K562 (cell line): ENCODE results near the gene RBM25. TPM values are rescaled to one million over a fixed set of nuclear protein-coding genes. Genes with fewer than 3 reads are reported as not detected.

Experiments used
- ATAC-seq: fragments of 200-7000 bp; cut with Tn5 transposase; 3 replicates; pipeline ENCODE4 v1.9.1; 2020; ENCODE audit warnings: moderate library complexity
- BruUV-seq: library from RNA; stranded (reverse); fragments of 400-500 nt; replicated peaks from 2 replicates; lab custom pipeline; 2021; lab: Mats Ljungman, UMichigan
- CTCF ChIA-PET: fragments of 300-600 bp; formaldehyde crosslinking; extraction: SDS; loops from one replicate; lab custom pipeline; 2021; ENCODE audit warnings: low intra/inter-chr PET ratio; lab: Yijun Ruan, JAX
- POLR2A ChIA-PET: fragments of 300-600, 350-650 bp; sonication (Branson Sonifier 250); formaldehyde crosslinking; extraction: SDS; loops from one replicate; lab custom pipeline; 2021; ENCODE audit warnings: antibody characterized with exemption, inconsistent platforms; lab: Yijun Ruan, JAX
- DNase-seq, 4 experiments: peaks; one replicate each; pipeline versions ENCODE4 v3.0.0 to v3.0.0-alpha.2; 2011 to 2018; ENCODE audit warnings: low spot score in 3 of 4, mixed read lengths in 3 of 4; ENCODE audit errors: extremely low read depth in 1 of 4
- FAIRE-seq: peaks from 2 replicates; lab custom pipeline; 2011; peaks lifted over from hg19 to GRCh38; lab: Jason Lieb, UNC
- H2AFZ ChIP-seq: 2 replicates; pipeline ENCODE4 v1.6.0; 2011; ENCODE audit warnings: low read depth, low read length, control low read depth, inconsistent platforms
- H3K27ac ChIP-seq: fragments of 200-600 bp; 3 replicates; pipeline ENCODE4 v1.8.0; 2011; ENCODE audit warnings: low read depth, mild to moderate bottlenecking, control low read depth, inconsistent platforms, low read length, moderate library complexity, mixed read lengths; ENCODE audit errors: extremely low read depth
- H3K27me3 ChIP-seq, 2 experiments: fragments of 300-600 bp in 1 of 2; 2 replicates in 1 of 2; 3 replicates in 1 of 2; pipeline versions ENCODE4 v1.6.0 to v1.8.0; 2011; ENCODE audit warnings: inconsistent platforms in 2 of 2, low read length in 2 of 2, mild to moderate bottlenecking in 1 of 2, mixed read lengths in 1 of 2, moderate library complexity in 1 of 2; ENCODE audit not compliant: control insufficient read depth in 2 of 2, insufficient read depth in 2 of 2
- H3K36me3 ChIP-seq: fragments of 300-600 bp; 3 replicates; pipeline ENCODE4 v1.8.0; 2011; ENCODE audit warnings: mild to moderate bottlenecking, low read length, inconsistent platforms; ENCODE audit not compliant: control insufficient read depth, insufficient read depth
- H3K4me1 ChIP-seq, 2 experiments: fragments of 200-600 bp in 1 of 2; replicated peaks in 1 of 2; 2 replicates in 1 of 2; 3 replicates in 1 of 2; pipeline versions ENCODE4 v1.5.1 to v1.8.0; 2011; ENCODE audit warnings: inconsistent platforms in 2 of 2, low read length in 2 of 2, mild to moderate bottlenecking in 1 of 2, mixed read lengths in 1 of 2, moderate library complexity in 1 of 2; ENCODE audit not compliant: control insufficient read depth in 2 of 2, insufficient read depth in 2 of 2
- H3K4me2 ChIP-seq: 2 replicates; pipeline ENCODE4 v1.6.1; 2011; ENCODE audit warnings: low read length, control low read depth, inconsistent platforms, mixed read lengths; ENCODE audit not compliant: insufficient read depth
- H3K4me3 ChIP-seq: fragments of 200-600 bp; sonication (generic), shearing (Covaris generic); 2 replicates; pipeline ENCODE4 v1.5.1; 2016; ENCODE audit warnings: control low read depth, inconsistent platforms
- H3K79me2 ChIP-seq: fragments of 200-600 bp; 3 replicates; pipeline ENCODE4 v1.8.0; 2011; ENCODE audit warnings: low read length, inconsistent platforms; ENCODE audit not compliant: control insufficient read depth, insufficient read depth
- H3K9ac ChIP-seq, 2 experiments: 2 replicates each; pipeline versions ENCODE4 v1.6.0 to v1.6.1; 2011; ENCODE audit warnings: low read depth in 2 of 2, low read length in 2 of 2, control low read depth in 1 of 2, inconsistent platforms in 1 of 2, mild to moderate bottlenecking in 1 of 2, mixed read lengths in 1 of 2; ENCODE audit not compliant: insufficient read depth in 1 of 2
- H3K9me1 ChIP-seq: one replicate; pipeline ENCODE4 v1.6.0; 2011; ENCODE audit warnings: inconsistent platforms, mild to moderate bottlenecking, low read length, moderate library complexity; ENCODE audit not compliant: control insufficient read depth, insufficient read depth
- H3K9me3 ChIP-seq: replicated peaks from 2 replicates; pipeline ENCODE4 v1.5.1; 2011; ENCODE audit warnings: low read depth, low read length, inconsistent platforms; ENCODE audit not compliant: control insufficient read depth, insufficient read depth
- H4K20me1 ChIP-seq: replicated peaks from 2 replicates; pipeline ENCODE4 v1.6.1; 2011; ENCODE audit warnings: low read length, inconsistent platforms, mixed read lengths; ENCODE audit not compliant: control insufficient read depth, insufficient read depth
- ARID2 ChIP-seq: fragments of 450-650 bp; IDR thresholded peaks from 2 replicates; pipeline ENCODE4 v1.6.1; 2017; ENCODE audit warnings: antibody characterized with exemption, mild to moderate bottlenecking
- BACH1 ChIP-seq: fragments of 200-800 bp; sonication (Bioruptor generic); IDR thresholded peaks from 2 replicates; pipeline ENCODE4 v1.6.1; 2016; ENCODE audit warnings: missing genetic modification characterization, missing compliant biosample characterization
- DACH1 ChIP-seq: fragments of 450-650 bp; IDR thresholded peaks from 2 replicates; pipeline ENCODE4 v1.6.1; 2018; ENCODE audit not compliant: partially characterized antibody
- HIVEP1 ChIP-seq: fragments of 250-450 bp; sonication (Bioruptor Pico); IDR thresholded peaks from 2 replicates; pipeline ENCODE4 v1.4.0; 2020; ENCODE audit warnings: mild to moderate bottlenecking
- KLF6 ChIP-seq: fragments of 250-450 bp; sonication (Bioruptor Pico); IDR thresholded peaks from 2 replicates; pipeline ENCODE4 v1.4.0; 2020; ENCODE audit warnings: mild to moderate bottlenecking, moderate library complexity, borderline replicate concordance
- MYNN ChIP-seq, 2 experiments: sonication (generic); formaldehyde crosslinking in 1 of 2; IDR thresholded peaks; 2 replicates each; pipeline versions ENCODE4 v1.5.0 to v1.6.1; 2016 to 2020; ENCODE audit warnings: antibody characterized with exemption in 1 of 2, missing genetic modification reagents in 1 of 2
- NRF1 ChIP-seq, 2 experiments: fragments of 450-650 bp; IDR thresholded peaks in 1 of 2; conservative IDR thresholded peaks in 1 of 2; 2 replicates each; pipeline ENCODE4 v1.6.1; 2014; ENCODE audit warnings: mild to moderate bottlenecking in 2 of 2
- PHB2 ChIP-seq: fragments of 450-650 bp; IDR thresholded peaks from 2 replicates; pipeline ENCODE4 v1.6.1; 2017; ENCODE audit warnings: low read depth
- PHF8 ChIP-seq: fragments of 200-600 bp; sonication (generic); IDR thresholded peaks from 2 replicates; pipeline ENCODE4 v1.6.1; 2012; ENCODE audit warnings: mixed run types, mild to moderate bottlenecking, inconsistent platforms, low read length, moderate library complexity, borderline replicate concordance
- TCF7L2 ChIP-seq: fragments of 150-350 bp; IDR thresholded peaks from 2 replicates; pipeline ENCODE4 v1.6.1; 2016; ENCODE audit warnings: low read depth, mild to moderate bottlenecking, low read length, moderate library complexity
- ZNF354B ChIP-seq: fragments of 250-450 bp; sonication (Bioruptor Pico); IDR thresholded peaks from 2 replicates; pipeline ENCODE4 v1.4.0; 2020
- ZNF609 ChIP-seq: sonication (generic); formaldehyde crosslinking; IDR thresholded peaks from 2 replicates; pipeline ENCODE4 v1.8.1; 2023; ENCODE audit warnings: missing genetic modification reagents, mild to moderate bottlenecking, borderline replicate concordance
- WGBS: fragments of 100-300 bp; shearing (Covaris generic); methylation state at CpG from one replicate; pipeline ENCODE4 v1.1.6; 2016; ENCODE audit warnings: low coverage, mixed read lengths; ENCODE audit not compliant: insufficient coverage; ENCODE audit errors: missing lambda C conversion rate; 5-methylcytosine and 5-hydroxymethylcytosine counted together
- in situ Hi-C: fragments of 300-500 bp; cut with MboI; formaldehyde crosslinking; loops from 4 replicates; pipeline ENCODE4 v1.15.0; 2018; ENCODE audit warnings: inconsistent platforms, mixed read lengths
- intact Hi-C: fragments of 100-400 bp; cut with micrococcal nuclease; formaldehyde crosslinking; loops from 2 replicates; pipeline ENCODE4 v1.14.2; 2022
- polyA plus RNA-seq, 8 experiments: library from polyadenylated mRNA; depleted of rRNA in 4 of 8; stranded (reverse) in 5 of 8; unstranded in 3 of 8; fragments of >200 nt; fragmentation: Nextera tagmentation in 2 of 8; fragmentation: Illumina TruSeq in 1 of 8; extraction: Ambion mirVana in 2 of 8; extraction: Trizol in 1 of 8; gene quantifications; 2 replicates each; pipeline versions ENCODE4 v1.2.1 to v1.2.3, GENCODE V29; 2011 to 2014; ENCODE audit warnings: inconsistent platforms in 1 of 8, missing spikeins in 1 of 8
- total RNA-seq, 7 experiments: library from RNA; depleted of rRNA in 6 of 7; stranded (reverse); fragments of >200 nt in 6 of 7; fragmentation: Illumina TruSeq in 2 of 7; extraction: Trizol in 2 of 7; gene quantifications; 2 replicates each; pipeline versions ENCODE4 v1.2.1 to v1.2.3, GENCODE V29; 2011 to 2021; ENCODE audit warnings: low replicate concordance in 1 of 7

The RBM25 gene
- total and polyA plus RNA-seq, 9 of the 15 experiments (the other 6 are each of a cell fraction or from before 2014, with no cell fraction given), result 28.6 to 80.1 (median 48.1) TPM

DNA sequence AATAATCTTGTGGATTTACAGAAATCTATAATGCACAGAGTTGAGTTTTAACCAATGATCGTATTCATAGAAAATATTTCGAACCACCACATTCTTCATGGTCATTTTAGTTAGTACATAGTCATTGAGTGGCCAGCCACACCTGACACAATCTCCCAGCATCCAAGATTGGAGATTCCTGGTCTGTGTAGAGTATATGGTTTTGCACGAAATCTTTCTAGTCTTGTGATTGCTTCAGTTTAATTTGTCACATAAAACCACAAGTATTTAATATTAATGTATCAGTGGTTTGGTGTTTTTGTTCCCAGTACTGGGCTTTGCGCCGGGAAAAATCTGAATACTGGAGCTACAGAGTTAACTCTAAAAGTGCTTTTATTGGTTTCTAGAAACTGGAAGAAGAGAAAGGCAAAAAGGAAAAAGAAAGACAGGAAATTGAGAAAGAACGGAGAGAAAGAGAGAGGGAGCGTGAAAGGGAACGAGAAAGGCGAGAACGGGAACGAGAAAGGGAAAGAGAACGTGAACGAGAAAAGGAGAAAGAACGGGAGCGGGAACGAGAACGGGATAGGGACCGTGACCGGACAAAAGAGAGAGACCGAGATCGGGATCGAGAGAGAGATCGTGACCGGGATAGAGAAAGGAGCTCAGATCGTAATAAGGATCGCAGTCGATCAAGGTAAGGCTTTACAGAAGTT lies 44.6 kb downstream of the RBM25 start:
- no peak overlapping the region for H3K4me2 ChIP-seq
- ATAC-seq (no peak), FAIRE-seq (no peak), DNase-seq (no peak)
- no peak overlapping the region for H3K27ac ChIP-seq
- H3K79me2 ChIP-seq, result no peaks in the 10 kb centered on the region; the same call in 2 of the 3 replicates
- POLR2A ChIA-PET, result no interaction called here
- no peak overlapping the region for H2AFZ ChIP-seq
- no peaks in the 10 kb centered on the region for H3K9me3 ChIP-seq
- H3K9me1 ChIP-seq, result no peaks in the 10 kb centered on the region
- no peaks in the 10 kb centered on the region for H3K27me3 ChIP-seq
- in situ Hi-C loops, result no loop called here
- no peak overlapping the region for H3K9ac ChIP-seq
- H3K4me1 ChIP-seq, result no peaks in the 10 kb centered on the region
- no peaks in the 10 kb centered on the region for H4K20me1 ChIP-seq
- BruUV-seq, result TSS peak; percentile 46
- intact Hi-C loops, result no loop called here
- TF ChIP-seq BACH1 (tag) (no peak), PHF8 (no peak), ZNF354B (CRISPR knock-in tag) (no peak), KLF6 (CRISPR knock-in tag) (no peak), ZNF609 (CRISPR knock-in tag) (no peak), DACH1 (no peak), HIVEP1 (CRISPR knock-in tag) (no peak), PHB2 (no peak), ARID2 (no peak), TCF7L2 (no peak), NRF1 (conservative IDR thresholded peaks at IDR 0.05 in 1 of 2, IDR thresholded peaks at IDR 0.05 in 1 of 2) (no peak), MYNN (IDR thresholded peaks at IDR 0.05) (no peak), MYNN (CRISPR knock-in tag; IDR thresholded peaks at IDR 0.05) (no peak)
- WGBS, result 98% methylated on average over 12 of the region's 27 CpGs
- CTCF ChIA-PET, result no interaction called here
- peaks cover 93% of the 10 kb centered on the region for H3K36me3 ChIP-seq
- H3K4me3 ChIP-seq, result no peak overlapping the region
